Peyer's patch (tissue), 4 donors: ENCODE measurements around the gene KLLN. TPM values are rescaled to one million over a fixed set of nuclear protein-coding genes. Genes with fewer than 3 reads are reported as not detected.
"Not testable (repeated sequence)": the region's sequence is repeated elsewhere in the genome, so short reads cannot be mapped to it uniquely, and the experiment has no call there.

Experiments
- DNase-seq, 3 donors: peaks; one replicate each; pipeline ENCODE4 v3.0.0-alpha.2; 2017 to 2019
- H3K27ac ChIP-seq, 4 donors: fragments of 200-600 bp; sonication (generic); one replicate each; pipeline ENCODE4 v1.5.1; 2016 to 2019
- H3K27me3 ChIP-seq, 2 donors: fragments of 200-600 bp; sonication (generic); one replicate each; pipeline ENCODE4 v1.5.1; 2019
- H3K36me3 ChIP-seq, 3 donors: fragments of 200-600 bp; sonication (generic); one replicate each; pipeline ENCODE4 v1.5.1; 2016 to 2019
- H3K4me1 ChIP-seq, 4 donors: fragments of 200-600 bp; sonication (generic); one replicate each; pipeline ENCODE4 v1.5.1; 2016 to 2019
- H3K4me3 ChIP-seq, 4 donors: fragments of 200-600 bp; sonication (generic); 1 replicate in 3 of 4; 2 replicates in 1 of 4; pipeline ENCODE4 v1.5.1; 2016 to 2019; ENCODE audit warnings: mild to moderate bottlenecking in 1 of 4
- H3K9me3 ChIP-seq, 4 donors: fragments of 200-600 bp; sonication (generic); one replicate each; pipeline ENCODE4 v1.5.1; 2016 to 2019; ENCODE audit warnings: mild to moderate bottlenecking in 1 of 4
- CTCF ChIP-seq, 6 experiments: fragments of 450-650 bp in 4 of 6; fragments of 200-600 bp in 2 of 6; sonication (generic) in 1 of 6; IDR thresholded peaks; one replicate each; pipeline ENCODE4 v1.5.1; 2017 to 2019; ENCODE audit warnings: antibody characterized with exemption in 6 of 6, mild to moderate bottlenecking in 3 of 6, moderate library complexity in 1 of 6
- POLR2A ChIP-seq, 2 donors: fragments of 450-650 bp; IDR thresholded peaks; one replicate each; pipeline ENCODE4 v1.5.1; 2017; ENCODE audit warnings: antibody characterized with exemption in 2 of 2, mild to moderate bottlenecking in 2 of 2, moderate library complexity in 2 of 2
- total RNA-seq, 4 donors: library from RNA; depleted of rRNA; stranded (reverse); fragments of >200 nt; gene quantifications; one replicate each; pipeline ENCODE4 v1.1.0, GENCODE V29; 2016

KLLN gene
- total RNA-seq, 4 donors from 2014 or later = 0.35 to 1.1 (median 0.61) TPM

GRCh38 chr10:87841186-87841585 is 22.1 kb downstream of the KLLN start:
- Histone ChIP-seq H3K27ac (peak overlapping the region in 2 of 4 donors; percentile 60 to 82), H3K36me3 (no peaks in the 10 kb centered on the region), H3K9me3 (no peaks in the 10 kb centered on the region), H3K27me3 (no peaks in the 10 kb centered on the region), H3K4me1 (no peaks in the 10 kb centered on the region), H3K4me3 (no peak overlapping the region)
- DNase-seq = peak in 1 of 3 donors; percentile 51
- no peak for TF ChIP-seq CTCF (IDR thresholded peaks at IDR 0.05)
- TF ChIP-seq POLR2A (IDR thresholded peaks at IDR 0.05) = no peak

GRCh38 chr10:87838650-87839049 is 24.7 kb downstream of the KLLN start:
- Histone ChIP-seq H3K4me3 (no peak overlapping the region), H3K9me3 (no peaks in the 10 kb centered on the region), H3K4me1 (no peaks in the 10 kb centered on the region), H3K27ac (no peak overlapping the region), H3K36me3 (no peaks in the 10 kb centered on the region), H3K27me3 (no peaks in the 10 kb centered on the region)
- TF ChIP-seq CTCF (IDR thresholded peaks at IDR 0.05) = no peak
- TF ChIP-seq POLR2A (IDR thresholded peaks at IDR 0.05) = no peak
- no peak for DNase-seq

GRCh38 chr10:87837445-87837844 is 25.9 kb downstream of the KLLN start:
- Histone ChIP-seq H3K4me3 (no peak overlapping the region), H3K9me3 (no peaks in the 10 kb centered on the region), H3K27me3 (no peaks in the 10 kb centered on the region), H3K36me3 (no peaks in the 10 kb centered on the region), H3K27ac (no peak overlapping the region), H3K4me1 (no peaks in the 10 kb centered on the region)
- DNase-seq = no peak
- TF ChIP-seq CTCF (IDR thresholded peaks at IDR 0.05) (no peak), POLR2A (IDR thresholded peaks at IDR 0.05) (no peak)

- DNase-seq = no peak
- no peak for TF ChIP-seq POLR2A (IDR thresholded peaks at IDR 0.05)
- no peak for TF ChIP-seq CTCF (IDR thresholded peaks at IDR 0.05)
- Histone ChIP-seq H3K4me1 (no peaks in the 10 kb centered on the region), H3K27ac (no peak overlapping the region), H3K4me3 (no peak overlapping the region), H3K9me3 (no peaks in the 10 kb centered on the region), H3K27me3 (no peaks in the 10 kb centered on the region), H3K36me3 (no peaks in the 10 kb centered on the region)
Observed at GRCh38 chr10:87836098-87836497, 27.2 kb downstream of the KLLN start.

- Histone ChIP-seq H3K4me1 (no peaks in the 10 kb centered on the region), H3K4me3 (no peak overlapping the region), H3K27me3 (no peaks in the 10 kb centered on the region), H3K27ac (no peak overlapping the region), H3K36me3 (no peaks in the 10 kb centered on the region), H3K9me3 (no peaks in the 10 kb centered on the region)
- no peak for DNase-seq
- no peak for TF ChIP-seq CTCF (IDR thresholded peaks at IDR 0.05)
- TF ChIP-seq POLR2A (IDR thresholded peaks at IDR 0.05) = no peak
Observed at GRCh38 chr10:87829986-87830729, 33.2 kb downstream of the KLLN start.

GRCh38 chr10:87829051-87829450 is 34.3 kb downstream of the KLLN start:
- H3K4me1 ChIP-seq, H3K4me3 ChIP-seq, H3K27me3 ChIP-seq, DNase-seq, H3K9me3 ChIP-seq, H3K27ac ChIP-seq, H3K36me3 ChIP-seq: not testable (repeated sequence)
